Hepatic stellate cell (primary cell): ENCODE measurements around the gene INCA1.

Experiments used
- DNase-seq: peaks from one replicate; pipeline ENCODE4 v3.0.0; 2011; ENCODE audit warnings: low spot score

The INCA1 gene

GRCh38 chr17:4970273-4970672 lies 27.0 kb downstream of the INCA1 start:
- DNase-seq: no peak

- DNase-seq: no peak
These were observed 27.7 kb downstream of the INCA1 start for GRCh38 chr17:4969551-4970173.

DNA sequence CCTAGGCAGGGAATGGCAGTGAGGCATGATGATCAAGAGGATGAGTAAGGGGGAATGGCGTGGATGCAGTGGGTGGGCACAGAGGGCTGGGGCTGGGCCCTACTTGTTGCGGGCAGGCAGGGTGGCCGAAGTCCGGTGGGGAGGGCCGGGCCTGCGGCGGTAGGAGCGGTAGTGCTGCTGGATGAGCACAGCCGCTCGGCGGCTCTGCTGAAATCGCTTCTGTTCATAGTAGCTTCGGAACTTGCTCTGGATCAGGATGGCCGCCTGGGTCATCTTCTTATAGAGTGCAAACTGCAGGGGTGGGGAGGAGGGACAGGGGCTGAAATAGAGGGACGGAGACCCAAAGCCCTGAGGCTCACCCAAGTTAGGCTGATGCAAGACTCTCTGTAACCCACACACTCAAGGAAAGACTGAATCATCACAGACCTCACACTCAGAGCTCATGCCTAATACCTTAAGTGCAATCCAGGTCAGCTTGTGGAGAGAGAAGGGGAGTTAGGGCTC lies 28.2 kb downstream of the INCA1 start:
- DNase-seq: peak; percentile 78

GRCh38 chr17:4968486-4969046 lies 28.8 kb downstream of the INCA1 start:
- DNase-seq: no peak

DNA sequence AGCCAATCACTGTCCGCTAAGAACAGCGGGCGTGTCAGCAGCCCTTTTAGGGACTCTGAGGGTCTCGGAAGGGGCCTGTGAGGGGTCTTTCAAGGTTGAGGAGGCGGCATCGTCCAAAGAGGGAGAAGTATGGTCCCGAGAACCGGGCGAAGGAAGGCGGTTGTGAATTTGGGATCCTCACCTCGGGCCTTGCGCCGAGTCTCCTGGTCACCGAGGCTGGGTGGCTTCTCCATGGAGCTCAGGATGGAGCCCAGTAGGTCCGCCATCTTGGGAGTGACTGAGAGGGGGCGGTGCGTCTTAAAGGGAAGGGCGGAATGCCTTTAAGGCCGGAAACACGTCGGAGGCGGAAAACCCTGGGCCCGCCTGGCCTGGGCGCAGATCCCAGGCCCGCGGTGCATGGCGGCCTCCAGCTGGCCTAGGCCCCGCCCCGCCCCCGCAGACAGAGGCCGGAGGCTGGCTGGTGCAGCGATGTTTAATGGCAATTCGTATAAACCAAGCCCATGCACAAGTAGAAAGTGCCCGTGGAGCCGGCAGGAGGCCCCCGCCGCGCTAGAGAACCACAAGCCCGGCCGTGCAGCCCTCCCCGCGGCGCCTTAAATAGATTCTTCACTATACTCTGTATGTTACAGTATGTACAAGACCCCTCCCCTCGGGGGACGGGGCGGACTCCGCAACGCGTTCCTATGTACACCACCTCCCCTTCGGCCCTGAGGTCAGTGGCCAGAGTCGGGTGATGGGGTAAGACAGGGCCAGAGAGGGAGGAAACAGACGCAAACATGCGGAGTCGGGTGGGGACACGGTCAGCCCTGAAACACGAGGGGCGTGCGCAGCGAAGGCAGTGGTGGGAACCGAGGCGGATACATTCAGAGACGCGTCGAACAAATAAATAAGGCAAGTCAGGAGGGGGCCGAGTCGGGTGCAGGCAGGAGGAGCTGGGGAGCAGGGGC lies 29.5 kb downstream of the INCA1 start, which contains the start of gene SPAG7:
TSS of gene SPAG7 (minus strand) at position 279 of the 947 bp plus-strand sequence. CDS start at position 266, 13 bp downstream.
- DNase-seq: peak; percentile 93

DNA sequence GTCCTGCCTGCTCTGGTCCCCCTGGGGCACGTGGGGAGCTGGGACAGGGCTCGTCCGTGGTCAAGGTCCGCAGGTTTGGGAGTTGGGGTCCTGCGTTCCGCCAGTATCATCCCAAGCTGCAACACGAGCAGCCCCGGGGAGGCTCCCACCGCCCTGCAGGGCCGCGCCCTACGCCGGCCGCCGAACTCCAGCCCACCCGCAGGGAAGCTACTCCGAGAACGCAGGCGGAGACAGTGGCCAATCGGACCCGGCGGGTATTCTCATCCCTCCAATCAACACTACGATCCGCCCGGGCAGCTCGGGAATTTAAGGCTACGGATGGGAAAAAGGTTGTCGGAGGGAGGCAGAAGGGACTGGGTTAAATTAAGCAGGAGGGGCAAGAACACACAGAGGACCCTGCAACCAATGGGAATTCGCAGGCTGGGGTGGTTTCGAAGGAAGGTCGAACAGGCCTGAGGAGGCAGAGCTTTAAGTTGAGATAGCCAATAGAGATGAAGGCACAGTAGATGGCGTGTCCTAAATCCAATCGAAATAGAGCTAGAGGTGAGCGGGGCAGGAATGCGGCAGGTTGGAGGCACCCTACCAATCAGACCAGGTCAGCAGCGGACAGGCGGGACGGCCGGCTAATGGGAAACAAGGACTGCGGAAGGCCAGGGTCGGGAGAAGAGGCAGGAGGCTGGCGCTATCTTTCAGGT lies 30.3 kb downstream of the INCA1 start:
- DNase-seq: peak; percentile 100

DNA sequence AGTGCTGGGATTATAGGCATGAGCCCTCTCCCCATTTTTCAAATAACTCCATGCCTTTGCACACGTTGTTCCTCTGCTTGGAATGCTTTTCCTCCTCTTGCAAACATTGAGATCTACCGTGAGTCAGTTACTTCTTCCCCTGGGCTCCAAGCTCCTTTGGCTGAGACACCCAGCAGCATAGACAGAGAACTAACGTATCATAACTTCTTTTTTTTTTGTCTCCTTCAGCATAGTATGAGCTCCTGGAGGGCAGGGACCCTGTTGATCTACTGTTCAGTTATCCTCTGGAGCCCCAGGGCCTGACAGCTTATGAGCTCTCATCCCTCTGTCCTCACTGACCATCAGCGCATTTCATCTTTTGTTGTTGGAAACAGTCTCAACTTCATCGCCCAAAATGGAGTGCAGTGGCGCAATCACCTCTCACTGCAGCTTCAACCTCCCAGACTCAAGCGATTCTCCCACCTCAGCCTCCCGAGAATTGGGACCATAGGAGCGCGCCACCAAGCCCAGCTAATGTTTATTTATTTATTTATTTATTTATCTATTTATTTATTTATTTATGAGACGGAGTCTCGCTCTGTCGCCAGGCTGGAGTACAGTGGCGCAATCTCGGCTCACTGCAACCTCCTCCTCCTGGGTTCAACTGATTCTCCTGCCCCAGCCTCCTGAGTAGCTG lies 31.9 kb downstream of the INCA1 start:
- DNase-seq: no peak

DNA sequence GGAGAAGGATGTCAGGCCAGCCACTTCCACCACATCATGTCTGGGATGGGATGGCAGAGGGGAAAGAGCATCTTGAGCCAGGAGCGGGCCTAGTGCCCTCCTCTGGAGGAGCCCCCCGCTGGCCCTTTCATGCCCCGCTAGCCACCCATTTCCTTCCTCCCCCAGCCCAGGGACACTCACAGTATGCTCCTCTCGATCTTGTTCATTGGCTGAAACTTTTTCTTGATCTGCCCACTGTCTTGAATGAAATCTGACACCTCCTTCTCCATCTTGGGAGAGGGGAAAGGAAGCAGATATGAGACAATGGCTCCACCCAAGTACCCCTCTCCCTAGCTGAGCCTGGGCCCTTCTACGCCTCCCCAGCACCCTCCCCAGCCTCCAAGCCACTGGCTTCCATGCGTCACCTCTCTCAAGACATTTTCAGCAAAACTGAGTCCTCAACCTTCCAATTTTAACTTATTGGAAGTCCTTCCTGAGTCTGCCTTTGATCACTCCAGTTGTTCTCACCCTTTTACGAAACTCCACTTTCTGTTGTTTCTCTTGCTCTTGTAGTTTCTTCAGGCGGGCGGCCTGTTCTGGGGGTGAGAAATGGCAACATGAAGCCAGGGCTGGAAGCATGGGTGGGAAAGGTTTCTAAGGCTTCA lies 36.9 kb downstream of the INCA1 start:
- no peak for DNase-seq

GRCh38 chr17:4959261-4959965 lies 37.9 kb downstream of the INCA1 start:
- no peak for DNase-seq

GRCh38 chr17:4958102-4958501 lies 39.2 kb downstream of the INCA1 start:
- no peak for DNase-seq

DNA sequence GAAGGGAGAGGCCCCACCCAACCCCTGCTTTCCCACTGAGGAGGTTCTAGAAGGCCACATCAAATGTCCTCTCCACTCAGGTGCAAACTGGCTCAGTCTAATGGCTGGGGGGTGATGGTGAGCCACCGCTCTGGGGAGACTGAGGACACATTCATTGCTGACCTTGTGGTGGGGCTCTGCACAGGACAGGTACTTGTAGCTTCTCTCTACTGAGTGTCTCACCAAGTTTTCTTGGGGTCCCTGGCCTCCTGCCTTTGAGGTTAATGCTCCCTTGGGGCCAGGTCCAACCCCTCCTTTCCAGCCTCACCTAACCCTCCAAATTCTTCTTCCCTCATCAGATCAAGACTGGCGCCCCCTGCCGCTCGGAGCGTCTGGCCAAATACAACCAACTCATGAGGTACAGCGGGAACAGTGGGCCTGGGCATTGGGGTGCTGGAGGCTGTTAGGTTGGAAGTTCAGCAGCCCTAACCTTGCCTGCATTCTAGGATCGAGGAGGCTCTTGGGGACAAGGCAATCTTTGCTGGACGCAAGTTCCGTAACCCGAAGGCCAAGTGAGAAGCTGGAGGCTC lies 40.7 kb downstream of the INCA1 start:
- no peak for DNase-seq

GRCh38 chr17:4955091-4955490 lies 42.2 kb downstream of the INCA1 start:
- no peak for DNase-seq

- DNase-seq: peak; percentile 76
These were observed 43.8 kb downstream of the INCA1 start for GRCh38 chr17:4953451-4953961.

DNA sequence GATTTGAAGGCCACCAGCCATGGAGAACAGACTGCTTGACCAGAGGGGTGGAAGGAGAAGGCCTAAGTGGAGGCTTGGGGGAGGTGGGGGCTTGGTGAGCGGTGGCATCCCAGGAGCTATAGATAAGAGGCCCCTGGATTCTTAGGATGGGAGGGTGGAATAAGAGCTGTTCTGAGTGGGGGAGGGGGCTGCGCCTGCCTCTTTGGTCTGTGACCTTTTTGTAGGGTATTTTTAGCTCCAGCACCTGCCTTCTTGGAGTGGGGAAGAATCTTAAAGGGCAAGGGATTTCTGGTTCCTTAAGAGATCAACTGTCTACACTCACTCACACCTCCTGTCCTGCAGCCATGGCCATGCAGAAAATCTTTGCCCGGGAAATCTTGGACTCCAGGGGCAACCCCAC lies 45.8 kb downstream of the INCA1 start:
- no peak for DNase-seq

- DNase-seq: no peak
These were observed 46.5 kb downstream of the INCA1 start, which contains the start of gene ENO3 for GRCh38 chr17:4950746-4951204. TSS of gene ENO3 (plus strand) at chr17:4951119. CDS start at chr17:4951830, 711 bp downstream.

GRCh38 chr17:4950075-4950745 lies 47.1 kb downstream of the INCA1 start:
- DNase-seq: no peak

- DNase-seq: peak; percentile 66
These were observed 47.8 kb downstream of the INCA1 start for GRCh38 chr17:4949321-4950074.

DNA sequence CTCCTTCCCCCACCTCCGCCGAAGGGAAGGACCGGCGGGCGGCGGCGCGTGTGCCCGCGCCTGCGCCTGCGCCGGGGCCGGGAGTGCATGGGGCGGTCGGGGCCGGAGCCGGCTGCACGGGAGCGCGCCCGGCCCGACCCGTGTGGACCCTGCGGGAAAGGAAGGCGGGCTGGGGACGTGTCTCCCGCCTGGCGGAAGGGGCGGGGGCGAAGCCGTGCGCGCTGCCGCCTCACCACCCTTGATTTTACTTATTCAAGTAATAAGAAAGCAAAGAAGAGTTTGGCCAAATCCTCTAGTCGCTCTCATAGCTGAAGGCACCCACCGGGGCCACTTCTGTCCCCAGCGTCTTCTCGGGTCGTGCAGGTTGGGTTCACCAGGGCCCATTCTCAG lies 48.4 kb downstream of the INCA1 start:
- peak; percentile 98 for DNase-seq
